K562 (cell line): Measurements from ENCODE around the gene TNIP1. TPM values are rescaled to one million over a fixed set of nuclear protein-coding genes. Genes with fewer than 3 reads are reported as not detected.

Experiments
- CLOCK ChIP-seq: fragments of 250-450 bp; sonication (Bioruptor Pico); IDR thresholded peaks from 2 replicates; pipeline ENCODE4 v1.4.0; 2020; ENCODE audit warnings: mild to moderate bottlenecking, moderate library complexity, borderline replicate concordance
- CREBBP ChIP-seq: IDR thresholded peaks from one replicate; pipeline ENCODE4 v1.6.1; 2012; ENCODE audit warnings: low read depth, mild to moderate bottlenecking, control low read depth, inconsistent platforms, low read length
- ELF1 ChIP-seq: fragments of 200-800 bp; sonication (Bioruptor generic); IDR thresholded peaks from 2 replicates; pipeline ENCODE4 v1.6.1; 2016; ENCODE audit warnings: missing genetic modification characterization, missing compliant biosample characterization
- HLTF ChIP-seq: fragments of 450-650 bp; IDR thresholded peaks from 2 replicates; pipeline ENCODE4 v1.6.1; 2016
- HNRNPL ChIP-seq: fragments of 200-400 bp; formaldehyde crosslinking; IDR thresholded peaks from 2 replicates; pipeline ENCODE4 v1.6.1; 2017; ENCODE audit warnings: low read depth, mild to moderate bottlenecking, low read length
- IRF2 ChIP-seq: sonication (generic); formaldehyde crosslinking; IDR thresholded peaks from 2 replicates; pipeline ENCODE4 v1.8.1; 2022; ENCODE audit warnings: mild to moderate bottlenecking, missing genetic modification reagents
- MYC ChIP-seq, 2 experiments: fragments of 250-450 bp in 1 of 2; sonication (Bioruptor Pico) in 1 of 2; IDR thresholded peaks; 2 replicates each; pipeline versions ENCODE4 v1.5.1 to v1.6.1; 2012 to 2021; ENCODE audit warnings: low read depth in 2 of 2, borderline replicate concordance in 1 of 2, improper control_type of control experiment in 1 of 2, low read length in 1 of 2, mild to moderate bottlenecking in 1 of 2, moderate library complexity in 1 of 2
- NKRF ChIP-seq: fragments of 450-650 bp; IDR thresholded peaks from 2 replicates; pipeline ENCODE4 v1.6.1; 2016; ENCODE audit warnings: borderline replicate concordance
- NR2C2 ChIP-seq, 2 experiments: fragments of 200-800 bp in 1 of 2; sonication (Bioruptor generic) in 1 of 2; sonication (generic) in 1 of 2; formaldehyde crosslinking in 1 of 2; IDR thresholded peaks; 2 replicates each; pipeline versions ENCODE4 v1.6.1 to v1.8.0; 2016 to 2022; ENCODE audit warnings: mild to moderate bottlenecking in 1 of 2, missing compliant biosample characterization in 1 of 2, missing genetic modification characterization in 1 of 2, missing genetic modification reagents in 1 of 2
- PHF21A ChIP-seq: fragments of 450-650 bp; IDR thresholded peaks from 2 replicates; pipeline ENCODE4 v1.6.1; 2017; ENCODE audit warnings: low read depth, borderline replicate concordance
- RBM34 ChIP-seq: fragments of 200-400 bp; formaldehyde crosslinking; IDR thresholded peaks from 2 replicates; pipeline ENCODE4 v1.6.1; 2018; ENCODE audit warnings: low read length, borderline replicate concordance; ENCODE audit not compliant: insufficient read depth
- SMAD1 ChIP-seq: fragments of 150-350 bp; IDR thresholded peaks from 2 replicates; pipeline ENCODE4 v1.6.1; 2014; ENCODE audit warnings: low read length, low read depth; ENCODE audit not compliant: partially characterized antibody
- SMARCE1 ChIP-seq: fragments of 450-650 bp; IDR thresholded peaks from 2 replicates; pipeline ENCODE4 v1.7.1; 2016; ENCODE audit warnings: mild to moderate bottlenecking
- SRSF3 ChIP-seq: fragments of 200-400 bp; formaldehyde crosslinking; IDR thresholded peaks from 2 replicates; pipeline ENCODE4 v1.6.1; 2016; ENCODE audit warnings: mild to moderate bottlenecking, low read length, moderate library complexity; ENCODE audit not compliant: insufficient read depth
- ZBTB1 ChIP-seq: sonication (generic); formaldehyde crosslinking; IDR thresholded peaks from 2 replicates; pipeline ENCODE4 v1.8.1; 2023; ENCODE audit warnings: missing genetic modification reagents, low read depth, mild to moderate bottlenecking, borderline replicate concordance
- ZFP91 ChIP-seq: sonication (generic); formaldehyde crosslinking; IDR thresholded peaks from 2 replicates; pipeline ENCODE4 v1.8.0; 2022; ENCODE audit warnings: mild to moderate bottlenecking, missing genetic modification reagents
- ZFX ChIP-seq: sonication (generic); formaldehyde crosslinking; IDR thresholded peaks from 2 replicates; pipeline ENCODE4 v1.8.0; 2022; ENCODE audit warnings: mild to moderate bottlenecking, missing genetic modification reagents, moderate library complexity
- ZNF511 ChIP-seq: sonication (generic); formaldehyde crosslinking; IDR thresholded peaks from 2 replicates; pipeline ENCODE4 v1.8.0; 2022; ENCODE audit warnings: mild to moderate bottlenecking, missing genetic modification reagents
- polyA plus RNA-seq, 8 experiments: library from polyadenylated mRNA; depleted of rRNA in 4 of 8; stranded (reverse) in 5 of 8; unstranded in 3 of 8; fragments of >200 nt; fragmentation: Nextera tagmentation in 2 of 8; fragmentation: Illumina TruSeq in 1 of 8; extraction: Ambion mirVana in 2 of 8; extraction: Trizol in 1 of 8; gene quantifications; 2 replicates each; pipeline versions ENCODE4 v1.2.1 to v1.2.3, GENCODE V29; 2011 to 2014; ENCODE audit warnings: inconsistent platforms in 1 of 8, missing spikeins in 1 of 8
- total RNA-seq, 7 experiments: library from RNA; depleted of rRNA in 6 of 7; stranded (reverse); fragments of >200 nt in 6 of 7; fragmentation: Illumina TruSeq in 2 of 7; extraction: Trizol in 2 of 7; gene quantifications; 2 replicates each; pipeline versions ENCODE4 v1.2.1 to v1.2.3, GENCODE V29; 2011 to 2021; ENCODE audit warnings: low replicate concordance in 1 of 7

The TNIP1 gene
- total and polyA plus RNA-seq, 9 of the 15 experiments (the other 6 are each of a cell fraction or from before 2014, with no cell fraction given) = 0.46 to 41.0 (median 24.6) TPM

GRCh38 chr5:151080613-151081430 is at the start of gene TNIP1 (continued):
- 0 out of 2 replicates have a peak, but pooled peaks have one; percentile 41 for TF ChIP-seq ZBTB1 (CRISPR knock-in tag)
- TF ChIP-seq MYC (IDR thresholded peaks at IDR 0.05; ENCODE audit: low read depth, low read length) = peak; percentile 58
- no peak for TF ChIP-seq MYC (CRISPR knock-in tag; IDR thresholded peaks at IDR 0.05; ENCODE audit: borderline replicate concordance, low read depth)
- 0 out of 2 replicates have a peak, but pooled peaks have one; percentile 48 for TF ChIP-seq PHF21A
- TF ChIP-seq ELF1 (tag) = peak; percentile 89
- no peak for TF ChIP-seq CREBBP
- TF ChIP-seq RBM34 = 0 out of 2 replicates have a peak, but pooled peaks have one; percentile 61
- TF ChIP-seq SMARCE1 = 0 out of 2 replicates have a peak, but pooled peaks have one; percentile 9
- peak; percentile 98 for TF ChIP-seq ZFX (CRISPR knock-in tag)
- TF ChIP-seq CLOCK (CRISPR knock-in tag) = no peak
- TF ChIP-seq HLTF = 0 out of 2 replicates have a peak, but pooled peaks have one; percentile 19
- TF ChIP-seq NR2C2 (CRISPR knock-in tag; IDR thresholded peaks at IDR 0.05) = no peak
- TF ChIP-seq NR2C2 (tag; IDR thresholded peaks at IDR 0.05) = peak; percentile 40; the same call in 1 of the 2 replicates
- 0 out of 2 replicates have a peak, but pooled peaks have one; percentile 49 for TF ChIP-seq SRSF3
- no peak for TF ChIP-seq IRF2 (CRISPR knock-in tag)
- peak; percentile 55 for TF ChIP-seq ZNF511 (CRISPR knock-in tag)
- no peak for TF ChIP-seq ZFP91 (CRISPR knock-in tag)
- peak; percentile 47 for TF ChIP-seq SMAD1
- TF ChIP-seq NKRF = 0 out of 2 replicates have a peak, but pooled peaks have one; percentile 44
- TF ChIP-seq HNRNPL = peak; percentile 61; the same call in 1 of the 2 replicates
